Naive thymus-derived CD8-positive, alpha-beta T cell (primary cell): ENCODE measurements around the gene DNASE1. TPM values are rescaled to one million over a fixed set of nuclear protein-coding genes. Genes with fewer than 3 reads are reported as not detected.
A peak's percentile ranks its signal among the peaks of the same experiment; 100 is the strongest.

Experiments
- ATAC-seq, 2 donors: fragments of 150-1000 bp; cut with Tn5 transposase in 1 of 2; sonication (Bioruptor Pico), chemical (Tn5 transposase) in 1 of 2; 1 replicate in 1 of 2; 2 replicates in 1 of 2; pipeline ENCODE4 v1.10.0; 2021; ENCODE audit warnings: mild to moderate bottlenecking in 2 of 2, moderate library complexity in 2 of 2
- POLR2A ChIA-PET: fragments of 350-600 bp; sonication (Branson Sonifier 250); formaldehyde crosslinking; loops from one replicate; lab custom pipeline; 2021; ENCODE audit warnings: antibody characterized with exemption; lab: Charles Lee
- DNase-seq, 10 donors: peaks; one replicate each; pipeline versions ENCODE4 v3.0.0 to v3.0.0-alpha.2; 2020 to 2022
- H3K27ac Mint-ChIP-seq, 10 donors: one replicate each; pipeline ENCODE4 v1.8.0; 2020 to 2022; ENCODE audit warnings: mild to moderate bottlenecking in 10 of 10, mixed read lengths in 10 of 10, moderate library complexity in 4 of 10, inconsistent platforms in 1 of 10
- H3K27me3 Mint-ChIP-seq, 5 donors: one replicate each; pipeline ENCODE4 v1.8.0; 2021 to 2022; ENCODE audit warnings: mixed read lengths in 5 of 5
- H3K36me3 Mint-ChIP-seq, 3 donors: one replicate each; pipeline ENCODE4 v1.8.0; 2020 to 2022; ENCODE audit warnings: mixed read lengths in 3 of 3, mild to moderate bottlenecking in 2 of 3, inconsistent platforms in 1 of 3
- H3K4me1 Mint-ChIP-seq, 4 donors: one replicate each; pipeline ENCODE4 v1.8.0; 2021 to 2022; ENCODE audit warnings: mixed read lengths in 4 of 4
- H3K4me3 Mint-ChIP-seq, 10 donors: one replicate each; pipeline ENCODE4 v1.8.0; 2020 to 2022; ENCODE audit warnings: mild to moderate bottlenecking in 10 of 10, mixed read lengths in 10 of 10, moderate library complexity in 6 of 10, inconsistent platforms in 1 of 10
- H3K9me3 Mint-ChIP-seq, 9 donors: one replicate each; pipeline ENCODE4 v1.8.0; 2020 to 2022; ENCODE audit warnings: mixed read lengths in 9 of 9, mild to moderate bottlenecking in 3 of 9, inconsistent platforms in 1 of 9, moderate library complexity in 1 of 9
- polyA plus RNA-seq, 3 donors: library from polyadenylated mRNA; unstranded; fragments of 300-500 nt; fragmentation: Illumina TruSeq; gene quantifications; one replicate each; pipeline ENCODE4 v1.2.3, GENCODE V29; 2021
- total RNA-seq, 8 experiments: library from RNA in 2 of 8; stranded (reverse) in 2 of 8; gene quantifications; one replicate each; pipeline ENCODE4 v1.2.3 and lab custom pipeline; 2021 to 2026

Gene DNASE1
- total and polyA plus RNA-seq, 5 experiments from 2014 or later = 1.5 to 56.7 (median 15.4) TPM

GRCh38 chr16:3691761-3692160 lies 37.3 kb downstream of the DNASE1 start:
- no peak for ATAC-seq
- peak overlapping the region in 1 of 10 donors; percentile 22 for H3K27ac Mint-ChIP-seq
- POLR2A ChIA-PET = interaction anchor here (0.7 to 2.0 kb wide), 2 partner anchors 90 to 189 kb away, joined by 5 read pairs; partner anchors contain the start of gene CREBBP
- no peaks in the 10 kb centered on the region for H3K9me3 Mint-ChIP-seq
- H3K27me3 Mint-ChIP-seq = no peaks in the 10 kb centered on the region
- H3K4me3 Mint-ChIP-seq = no peak overlapping the region
- no peak for DNase-seq
- peaks cover 0 to 37% (median 4%) of the 10 kb centered on the region in 3 donors for H3K36me3 Mint-ChIP-seq
- peaks cover 9 to 20% (median 11%) of the 10 kb centered on the region in 4 donors for H3K4me1 Mint-ChIP-seq

GRCh38 chr16:3694051-3694450 lies 39.6 kb downstream of the DNASE1 start:
- Mint-ChIP-seq H3K9me3 (no peaks in the 10 kb centered on the region), H3K27ac (peak overlapping the region in 1 of 10 donors; percentile 21), H3K4me1 (peaks cover 12 to 25% (median 15%) of the 10 kb centered on the region in 4 donors), H3K27me3 (no peaks in the 10 kb centered on the region), H3K36me3 (peaks cover 0 to 16% (median 0%) of the 10 kb centered on the region in 3 donors), H3K4me3 (no peak overlapping the region)
- ATAC-seq = no peak
- POLR2A ChIA-PET = no interaction called here
- no peak for DNase-seq

GRCh38 chr16:3695610-3696369 lies 41.3 kb downstream of the DNASE1 start:
- Mint-ChIP-seq H3K27me3 (no peaks in the 10 kb centered on the region), H3K4me1 (peaks cover 6 to 26% (median 13%) of the 10 kb centered on the region in 4 donors), H3K9me3 (no peaks in the 10 kb centered on the region), H3K36me3 (peaks cover 0 to 9% (median 0%) of the 10 kb centered on the region in 3 donors), H3K4me3 (no peak overlapping the region), H3K27ac (peak overlapping the region in 4 of 10 donors; percentile 3 to 73 (median 28))
- POLR2A ChIA-PET = interaction anchor here (0.6 to 1.5 kb wide), 2 partner anchors 15 to 196 kb away, joined by 3 to 6 read pairs; no protein-coding TSS in a partner anchor
- ATAC-seq (no peak), DNase-seq (no peak)

- Mint-ChIP-seq H3K27me3 (no peaks in the 10 kb centered on the region), H3K27ac (peak overlapping the region in 1 of 10 donors; percentile 7), H3K4me3 (no peak overlapping the region), H3K36me3 (peaks cover 0 to 12% (median 0%) of the 10 kb centered on the region in 3 donors), H3K4me1 (peaks cover 6 to 22% (median 12%) of the 10 kb centered on the region in 4 donors), H3K9me3 (no peaks in the 10 kb centered on the region)
- ATAC-seq (no peak), DNase-seq (no peak)
- POLR2A ChIA-PET = interaction anchor here (0.6 to 1.5 kb wide), 2 partner anchors 14 to 479 kb away, joined by 4 to 6 read pairs; no protein-coding TSS in a partner anchor
Observed at GRCh38 chr16:3696425-3697218, 42.1 kb downstream of the DNASE1 start.

GRCh38 chr16:3698941-3699340 lies 44.5 kb downstream of the DNASE1 start:
- Mint-ChIP-seq H3K27ac (peak overlapping the region in 6 of 10 donors; percentile 29 to 69 (median 37)), H3K36me3 (peaks cover 0 to 22% (median 0%) of the 10 kb centered on the region in 3 donors), H3K4me3 (peak overlapping the region in 4 of 10 donors; percentile 9 to 47 (median 28)), H3K27me3 (no peaks in the 10 kb centered on the region), H3K4me1 (peaks cover 7 to 22% (median 12%) of the 10 kb centered on the region in 4 donors), H3K9me3 (no peaks in the 10 kb centered on the region)
- POLR2A ChIA-PET = interaction anchor here (0.7 kb wide), 1 partner anchor 35 kb away, joined by 4 read pairs; no protein-coding TSS in a partner anchor
- peak; percentile 41 to 68 for ATAC-seq
- DNase-seq = peak in 3 of 10 donors; percentile 2 to 19 (median 17)

- ATAC-seq = no peak
- DNase-seq = no peak
- H3K4me1 Mint-ChIP-seq = peaks cover 5 to 23% (median 14%) of the 10 kb centered on the region in 4 donors
- no peaks in the 10 kb centered on the region for H3K9me3 Mint-ChIP-seq
- no peaks in the 10 kb centered on the region for H3K27me3 Mint-ChIP-seq
- no peak overlapping the region for H3K4me3 Mint-ChIP-seq
- peak overlapping the region in 1 of 10 donors; percentile 37 for H3K27ac Mint-ChIP-seq
- H3K36me3 Mint-ChIP-seq = peaks cover 0 to 21% (median 0%) of the 10 kb centered on the region in 3 donors
- POLR2A ChIA-PET = interaction anchor here (0.6 to 2.3 kb wide), 2 partner anchors 16 to 342 kb away, joined by 3 to 6 read pairs; partner anchors contain the start of gene TRAP1
Observed at GRCh38 chr16:3701531-3701930, 47.0 kb downstream of the DNASE1 start.

GRCh38 chr16:3702082-3702481 lies 47.6 kb downstream of the DNASE1 start:
- Mint-ChIP-seq H3K36me3 (peaks cover 0 to 25% (median 0%) of the 10 kb centered on the region in 3 donors), H3K4me3 (no peak overlapping the region), H3K27ac (peak overlapping the region in 1 of 10 donors; percentile 14), H3K4me1 (peaks cover 5 to 26% (median 14%) of the 10 kb centered on the region in 4 donors), H3K27me3 (no peaks in the 10 kb centered on the region), H3K9me3 (no peaks in the 10 kb centered on the region)
- no peak for DNase-seq
- ATAC-seq = no peak
- POLR2A ChIA-PET = interaction anchor here (0.6 to 2.3 kb wide), 3 partner anchors 15 to 342 kb away, joined by 3 to 6 read pairs (median 6); partner anchors contain the start of gene TRAP1

GRCh38 chr16:3706253-3707012 lies 51.9 kb downstream of the DNASE1 start:
- Mint-ChIP-seq H3K9me3 (no peaks in the 10 kb centered on the region), H3K27ac (peak overlapping the region in 1 of 10 donors; percentile 43), H3K4me1 (peaks cover 3 to 19% (median 7%) of the 10 kb centered on the region in 4 donors), H3K27me3 (no peaks in the 10 kb centered on the region), H3K4me3 (no peak overlapping the region), H3K36me3 (peaks cover 0 to 27% (median 0%) of the 10 kb centered on the region in 3 donors)
- ATAC-seq (no peak), DNase-seq (no peak)
- POLR2A ChIA-PET = interaction anchor here (0.7 kb wide), 1 partner anchor 17 kb away, joined by 3 read pairs; no protein-coding TSS in a partner anchor

Other genes with a start within 250 kb of the DNASE1 start
- gene ZNF597, start 211.2 kb upstream of the DNASE1 start, total RNA-seq = 1 to 10 TPM; 5.7 to 5.8 TPM
- gene ZNF597, start 211.2 kb upstream of the DNASE1 start, polyA plus RNA-seq = 1 to 10 TPM; 1.1 to 2.3 (median 1.9) TPM
- 10 to 100 TPM; 68.5 to 74.4 TPM for gene NAA60, start 211.0 kb upstream of the DNASE1 start, total RNA-seq
- 10 to 100 TPM; 36.9 to 56.1 (median 44.4) TPM for gene NAA60, start 211.0 kb upstream of the DNASE1 start, polyA plus RNA-seq
- not detected for gene C16orf90, start 159.2 kb upstream of the DNASE1 start, total RNA-seq
- gene C16orf90, start 159.2 kb upstream of the DNASE1 start, polyA plus RNA-seq = under 1 TPM in 1 of 3 donors, not detected in 2; 0.26 TPM
- gene CLUAP1, start 153.7 kb upstream of the DNASE1 start, total RNA-seq = 10 to 100 TPM; 26.4 to 28.3 TPM
- gene CLUAP1, start 153.7 kb upstream of the DNASE1 start, polyA plus RNA-seq = 10 to 100 TPM; 37.6 to 43.1 (median 38.1) TPM
- 10 to 100 TPM; 93.5 to 99.9 TPM for gene NLRC3, start 77.3 kb upstream of the DNASE1 start, total RNA-seq
- 10 to 100 TPM; 17.1 to 31.9 (median 19.7) TPM for gene NLRC3, start 77.3 kb upstream of the DNASE1 start, polyA plus RNA-seq
- 1 to 10 TPM; 7.8 to 8.6 TPM for gene SLX4, start 43.1 kb upstream of the DNASE1 start, total RNA-seq
- 1 to 10 TPM in 1 of 3 donors, under 1 TPM in 2; 0.32 to 1.2 (median 0.43) TPM for gene SLX4, start 43.1 kb upstream of the DNASE1 start, polyA plus RNA-seq
- 100 to 1,000 TPM; 155 to 158 TPM for gene TRAP1, start 62.8 kb downstream of the DNASE1 start, total RNA-seq
- gene TRAP1, start 62.8 kb downstream of the DNASE1 start, polyA plus RNA-seq = 10 to 100 TPM; 57.1 to 79.1 (median 58.6) TPM
- gene CREBBP, start 226.0 kb downstream of the DNASE1 start, total RNA-seq = 100 to 1,000 TPM; 153 to 167 TPM
- gene CREBBP, start 226.0 kb downstream of the DNASE1 start, polyA plus RNA-seq = 10 to 100 TPM in 1 of 3 donors, 1 to 10 TPM in 2; 2.9 to 12.0 (median 6.4) TPM